HepG2 (cell line): ENCODE data around the gene ACSS1. TPM values are rescaled to one million over a fixed set of nuclear protein-coding genes. Genes with fewer than 3 reads are reported as not detected.

ENCODE experiments used
- AHR ChIP-seq: IDR thresholded peaks from 2 replicates; pipeline ENCODE4 v1.6.1; 2018; ENCODE audit warnings: missing genetic modification reagents, missing compliant biosample characterization
- CHD2 ChIP-seq: IDR thresholded peaks from 2 replicates; pipeline ENCODE4 v1.6.1; 2011; ENCODE audit warnings: low read depth, low read length, improper control_type of control experiment
- DMAP1 ChIP-seq: IDR thresholded peaks from 2 replicates; pipeline ENCODE4 v1.6.1; 2016
- FOXK2 ChIP-seq: fragments of 450-650 bp; IDR thresholded peaks from 2 replicates; pipeline ENCODE4 v1.6.1; 2016
- IKZF4 ChIP-seq: sonication (generic); formaldehyde crosslinking; IDR thresholded peaks from 2 replicates; pipeline ENCODE4 v1.5.1; 2020; ENCODE audit warnings: borderline replicate concordance, mild to moderate bottlenecking, low read depth, missing genetic modification reagents; ENCODE audit errors: not compliant biosample characterization
- PAX8 ChIP-seq: sonication (generic); formaldehyde crosslinking; IDR thresholded peaks from 2 replicates; pipeline ENCODE4 v1.8.0; 2022; ENCODE audit warnings: mild to moderate bottlenecking, missing genetic modification reagents, borderline replicate concordance
- PITX1 ChIP-seq: sonication (generic); formaldehyde crosslinking; IDR thresholded peaks from 2 replicates; pipeline ENCODE4 v1.5.1; 2020; ENCODE audit warnings: mild to moderate bottlenecking, missing genetic modification reagents
- RAD51 ChIP-seq: fragments of 450-650 bp; IDR thresholded peaks from 2 replicates; pipeline ENCODE4 v1.6.1; 2016; ENCODE audit warnings: borderline replicate concordance
- YEATS4 ChIP-seq: sonication (generic); formaldehyde crosslinking; IDR thresholded peaks from 2 replicates; pipeline ENCODE4 v1.4.0; 2020; ENCODE audit warnings: missing genetic modification reagents, borderline replicate concordance
- ZBTB26 ChIP-seq: IDR thresholded peaks from 2 replicates; pipeline ENCODE4 v1.6.1; 2016; ENCODE audit warnings: missing compliant biosample characterization, missing genetic modification reagents, borderline replicate concordance
- ZBTB37 ChIP-seq: sonication (generic); formaldehyde crosslinking; IDR thresholded peaks from 2 replicates; pipeline ENCODE4 v1.4.0; 2020; ENCODE audit warnings: mild to moderate bottlenecking, missing genetic modification reagents
- ZNF354B ChIP-seq: sonication (generic); formaldehyde crosslinking; IDR thresholded peaks from 2 replicates; pipeline ENCODE4 v1.8.0; 2022; ENCODE audit warnings: mild to moderate bottlenecking, missing genetic modification reagents
- ZNF512 ChIP-seq: sonication (generic); formaldehyde crosslinking; IDR thresholded peaks from 2 replicates; pipeline ENCODE4 v1.4.0; 2020; ENCODE audit warnings: mild to moderate bottlenecking, missing genetic modification reagents
- ZNF574 ChIP-seq: sonication (generic); formaldehyde crosslinking; IDR thresholded peaks from 2 replicates; pipeline ENCODE4 v1.4.0; 2020; ENCODE audit warnings: missing genetic modification reagents
- ZNF644 ChIP-seq: IDR thresholded peaks from 2 replicates; pipeline ENCODE4 v1.6.1; 2016; ENCODE audit warnings: low read depth
- ZNF710 ChIP-seq: sonication (generic); formaldehyde crosslinking; IDR thresholded peaks from 2 replicates; pipeline ENCODE4 v1.5.0; 2020; ENCODE audit warnings: mild to moderate bottlenecking, missing genetic modification reagents, borderline replicate concordance
- ZNF800 ChIP-seq: sonication (generic); formaldehyde crosslinking; IDR thresholded peaks from 2 replicates; pipeline ENCODE4 v1.4.0; 2020; ENCODE audit warnings: missing genetic modification reagents
- ZSCAN30 ChIP-seq: sonication (generic); formaldehyde crosslinking; IDR thresholded peaks from 2 replicates; pipeline ENCODE4 v1.5.0; 2020; ENCODE audit warnings: mild to moderate bottlenecking, missing genetic modification reagents
- polyA plus RNA-seq, 8 experiments: library from polyadenylated mRNA; depleted of rRNA in 3 of 8; stranded (reverse) in 7 of 8; unstranded in 1 of 8; fragments of >200 nt; fragmentation: Illumina TruSeq in 4 of 8; extraction: Trizol in 4 of 8; gene quantifications; 2 replicates each; pipeline versions ENCODE4 v1.2.1 to v1.2.3, GENCODE V29; 2011 to 2016; ENCODE audit warnings: low read depth in 4 of 8, missing spikeins in 1 of 8, mixed read lengths in 1 of 8; ENCODE audit not compliant: insufficient read depth in 1 of 8
- total RNA-seq, 5 experiments: library from RNA; depleted of rRNA; stranded (reverse); fragments of >200 nt; fragmentation: Illumina TruSeq; extraction: Trizol; gene quantifications; 2 replicates each; pipeline ENCODE4 v1.2.3, GENCODE V29; 2016; ENCODE audit warnings: low read depth in 1 of 5

Gene ACSS1
- total and polyA plus RNA-seq, 2 of the 13 experiments (the other 11 are each of a cell fraction or from before 2014, with no cell fraction given), result 15.2 to 41.6 TPM

GRCh38 chr20:24992487-24993205 is 65.3 kb downstream of the ACSS1 start, which contains the start of gene APMAP (continued):
- TF ChIP-seq ZNF574 (CRISPR knock-in tag) (peak; percentile 96), PITX1 (peak; percentile 90), ZNF354B (CRISPR knock-in tag) (no peak; the same call in 1 of the 2 replicates), CHD2 (no peak), RAD51 (no peak), PAX8 (CRISPR knock-in tag) (no peak; the same call in 1 of the 2 replicates), ZSCAN30 (CRISPR knock-in tag) (peak; percentile 82; the same call in 1 of the 2 replicates), IKZF4 (peak; percentile 89), ZBTB26 (CRISPR knock-in tag) (no peak), ZNF710 (CRISPR knock-in tag) (peak; percentile 73), DMAP1 (CRISPR knock-in tag) (peak; percentile 94), ZNF800 (CRISPR knock-in tag) (peak; percentile 97), AHR (CRISPR knock-in tag) (no peak; the same call in none of the 2 replicates), ZNF644 (CRISPR knock-in tag) (no peak; the same call in 1 of the 2 replicates), FOXK2 (no peak), ZNF512 (CRISPR knock-in tag) (no peak), YEATS4 (peak; percentile 98), ZBTB37 (CRISPR knock-in tag) (0 out of 2 replicates have a peak, but pooled peaks have one; percentile 70)
